ENCODE data around the gene SCAPER. TPM values are rescaled to one million over a fixed set of nuclear protein-coding genes. Genes with fewer than 3 reads are reported as not detected.

SCAPER gene
- total RNA-seq, 3 donors from 2014 or later, result 15.8 to 33.1 (median 33.0) TPM

GRCh38 chr15:76429661-76430060 is 475.5 kb downstream of the SCAPER start:
- ATAC-seq (no peak), DNase-seq (no peak)
- intact Hi-C loops (cut with DNase I, micrococcal nuclease), result no loop called here

GRCh38 chr15:76426941-76427340 is 478.2 kb downstream of the SCAPER start:
- ATAC-seq (no peak), DNase-seq (no peak)
- H3K36me3 ChIP-seq (ENCODE audit: low read depth), result no peaks in the 10 kb centered on the region
- H3K4me3 ChIP-seq, result no peak overlapping the region
- no peaks in the 10 kb centered on the region for H3K4me1 ChIP-seq (ENCODE audit: low read depth)
- no peak for TF ChIP-seq CTCF (IDR thresholded peaks at IDR 0.05)
- H3K9me3 ChIP-seq, result peaks cover 3% of the 10 kb centered on the region
- intact Hi-C loops (cut with DNase I, micrococcal nuclease), result no loop called here

More at GRCh38 chr15:76429661-76430060, 475.5 kb downstream of the SCAPER start:
- no peaks in the 10 kb centered on the region for H3K36me3 ChIP-seq (ENCODE audit: low read depth)
- no peak overlapping the region for H3K4me3 ChIP-seq
- H3K9me3 ChIP-seq, result peaks cover 3% of the 10 kb centered on the region
- H3K4me1 ChIP-seq (ENCODE audit: low read depth), result no peaks in the 10 kb centered on the region
- no peak for TF ChIP-seq CTCF (IDR thresholded peaks at IDR 0.05)

DNA sequence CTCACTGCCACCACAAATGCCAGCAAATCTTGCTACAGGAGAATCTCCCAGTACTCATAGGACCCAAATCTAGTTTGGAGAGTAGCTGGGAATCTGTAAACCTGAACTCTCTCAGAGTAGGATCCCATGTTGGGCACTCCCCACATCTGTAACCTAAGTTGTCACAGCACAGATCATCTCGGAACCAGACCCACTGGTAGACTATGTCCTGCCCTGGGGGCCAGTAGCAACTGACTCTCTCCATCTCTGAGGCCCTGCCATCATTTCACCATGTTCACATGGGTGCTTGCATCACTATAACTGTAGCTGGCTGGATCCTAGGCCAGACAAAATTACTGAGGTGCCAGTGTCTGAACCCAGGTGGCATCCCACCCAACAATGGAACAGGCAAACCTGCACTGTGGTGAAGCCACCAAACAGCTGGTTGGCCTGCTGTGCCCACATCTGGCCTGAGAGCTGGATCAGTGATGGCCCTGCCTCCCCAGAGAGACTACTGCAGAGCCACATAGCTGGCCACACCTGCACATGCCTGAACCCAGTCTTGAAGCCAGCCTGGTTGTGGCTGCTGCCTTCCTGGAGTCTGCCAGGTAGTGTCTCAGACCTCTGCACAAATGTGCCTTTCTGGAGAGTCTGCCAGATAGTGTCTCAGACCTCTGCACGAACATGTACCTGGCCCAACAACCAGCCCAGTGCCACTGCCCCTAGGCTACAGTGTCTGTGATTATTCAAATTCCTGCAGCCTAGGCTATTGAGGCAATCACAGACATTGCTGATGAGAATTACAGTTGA is 486.6 kb downstream of the SCAPER start:
- no peaks in the 10 kb centered on the region for H3K9me3 ChIP-seq
- DNase-seq (no peak), ATAC-seq (no peak)
- TF ChIP-seq CTCF (IDR thresholded peaks at IDR 0.05), result no peak
- no peak overlapping the region for H3K4me3 ChIP-seq
- no peaks in the 10 kb centered on the region for H3K36me3 ChIP-seq (ENCODE audit: low read depth)
- no peaks in the 10 kb centered on the region for H3K4me1 ChIP-seq (ENCODE audit: low read depth)
- intact Hi-C loops (cut with DNase I, micrococcal nuclease), result no loop called here

DNA sequence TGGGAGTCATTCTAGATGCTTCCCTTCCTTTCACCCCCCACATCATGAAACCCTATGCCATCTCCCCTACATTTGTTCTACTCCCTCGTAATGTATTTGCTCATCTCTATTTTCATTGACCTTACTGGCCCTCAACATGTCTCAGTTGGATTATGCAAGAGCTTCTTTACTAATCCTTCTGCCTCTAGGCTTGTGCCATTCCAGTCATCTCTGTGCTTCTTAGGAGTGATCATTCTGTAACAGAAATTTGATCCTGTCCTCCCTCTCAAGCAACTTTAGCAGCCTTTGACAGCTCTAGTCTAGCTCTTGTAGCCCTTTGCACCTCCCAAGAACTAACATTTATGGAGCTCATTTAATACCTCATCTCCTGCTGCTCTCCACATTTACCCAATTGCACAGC is 503.9 kb downstream of the SCAPER start:
- Histone ChIP-seq H3K36me3 (ENCODE audit: low read depth) (no peaks in the 10 kb centered on the region), H3K4me1 (ENCODE audit: low read depth) (no peaks in the 10 kb centered on the region), H3K4me3 (no peak overlapping the region), H3K9me3 (no peaks in the 10 kb centered on the region)
- no peak for TF ChIP-seq CTCF (IDR thresholded peaks at IDR 0.05)
- ATAC-seq (no peak), DNase-seq (no peak)
- intact Hi-C loops (cut with DNase I, micrococcal nuclease), result no loop called here

DNA sequence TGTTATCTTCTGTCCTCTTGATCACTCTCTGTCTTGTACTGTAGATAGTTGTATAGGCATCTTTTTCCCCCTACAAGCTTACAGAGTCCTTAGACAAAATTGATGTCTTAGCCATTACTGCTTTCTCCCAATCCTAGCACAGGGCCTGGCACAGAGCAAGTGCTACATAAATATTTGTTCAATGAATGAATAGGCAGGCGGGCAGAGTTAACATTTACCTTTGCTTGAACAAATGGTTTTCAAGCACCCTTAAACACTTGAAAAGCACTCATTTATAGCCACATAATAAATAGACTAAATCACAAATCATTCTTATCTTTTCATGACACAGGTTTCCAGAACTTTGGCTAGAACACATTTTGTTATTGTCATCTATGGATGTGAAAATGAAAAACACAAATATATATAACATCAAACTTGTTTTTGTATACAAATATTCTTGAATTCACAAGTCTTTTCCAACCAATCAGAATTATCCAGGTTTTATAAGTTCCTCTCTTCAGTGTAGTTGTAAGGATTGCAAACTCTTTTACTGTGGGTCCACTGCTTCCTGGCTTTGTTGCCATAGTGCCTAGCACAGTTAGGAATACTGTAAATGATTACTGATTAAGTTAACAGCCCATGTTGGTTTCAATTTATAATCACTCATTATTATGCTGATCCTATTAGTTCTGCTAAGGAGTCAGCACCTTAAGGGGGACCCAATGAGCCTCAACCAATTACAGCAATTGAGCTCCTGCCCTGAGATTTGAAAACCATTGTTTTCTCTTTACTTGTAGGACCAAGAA is 506.6 kb downstream of the SCAPER start:
- Histone ChIP-seq H3K36me3 (ENCODE audit: low read depth) (no peaks in the 10 kb centered on the region), H3K9me3 (no peaks in the 10 kb centered on the region), H3K4me1 (ENCODE audit: low read depth) (no peaks in the 10 kb centered on the region), H3K4me3 (no peak overlapping the region)
- ATAC-seq, result no peak
- intact Hi-C loops (cut with DNase I, micrococcal nuclease), result no loop called here
- no peak for DNase-seq
- TF ChIP-seq CTCF (IDR thresholded peaks at IDR 0.05), result no peak
